Measurements from ENCODE around the gene IAH1. TPM values are rescaled to one million over a fixed set of nuclear protein-coding genes. Genes with fewer than 3 reads are reported as not detected.
A peak's percentile ranks its signal among the peaks of the same experiment; 100 is the strongest.

Gene IAH1
- polyA plus RNA-seq, 3 donors = 39.4 to 98.2 (median 84.0) TPM

DNA sequence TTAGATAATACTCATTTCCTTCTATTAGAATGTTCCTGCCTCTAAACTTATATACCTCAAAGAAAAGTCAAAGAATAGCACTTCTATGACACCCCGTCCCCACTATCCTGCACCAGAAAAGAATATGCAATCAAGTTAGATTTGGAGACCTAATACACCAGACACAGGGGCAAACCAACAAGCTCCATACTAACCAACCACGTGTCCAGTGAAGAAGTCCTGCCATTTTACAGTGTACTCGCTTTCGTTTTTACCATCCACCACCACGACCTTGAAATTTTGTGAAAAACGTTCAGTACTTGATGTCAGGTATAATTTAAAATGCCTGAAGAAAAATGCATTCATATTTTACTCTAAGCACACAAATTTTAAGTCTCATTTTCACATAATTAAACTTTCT is 62.2 kb downstream of the IAH1 start:
- H3K9me3 ChIP-seq (replicated peaks in 1 of 2; ENCODE audit: control insufficient read depth in 1 of 2, insufficient read depth in 1 of 2, low read length in 2 of 2) = no peaks in the 10 kb centered on the region
- no peak overlapping the region for H3K4me3 ChIP-seq (replicated peaks in 1 of 3; ENCODE audit: low read depth in 2 of 3, low read length in 3 of 3)
- peak overlapping the region in 1 of 7 donors; percentile 19 for H3K27ac Mint-ChIP-seq
- peaks cover 0 to 1% (median 1%) of the 10 kb centered on the region in 3 donors for H3K27me3 Mint-ChIP-seq (ENCODE audit: low read depth in 3 of 3)
- DNase-seq = no peak
- peaks cover 80% of the 10 kb centered on the region for H3K79me2 ChIP-seq (ENCODE audit: insufficient read depth, low read length)
- 92% methylated on average over 2 of the region's 6 CpGs for WGBS (ENCODE audit: insufficient coverage)
- no peak overlapping the region for H3K27ac ChIP-seq (ENCODE audit: low read depth in 1 of 2, low read length in 2 of 2)
- peaks cover 21 to 56% of the 10 kb centered on the region in 2 donors for H3K36me3 ChIP-seq (replicated peaks in 1 of 2; ENCODE audit: control insufficient read depth in 1 of 2, insufficient read depth in 2 of 2, low read length in 2 of 2)
- H3K9me3 Mint-ChIP-seq = no peaks in the 10 kb centered on the region
- peaks cover 40% of the 10 kb centered on the region for H4K20me1 ChIP-seq (ENCODE audit: insufficient read depth, low read length)
- no peak overlapping the region for H3K4me2 ChIP-seq (replicated peaks; ENCODE audit: extremely low read depth, low read length, poor library complexity, severe bottlenecking)
- no peak overlapping the region for H3K9ac ChIP-seq (ENCODE audit: insufficient read depth, low read length, poor library complexity, severe bottlenecking)
- peaks cover 39% of the 10 kb centered on the region for H3K4me1 Mint-ChIP-seq
- H3K4me3 Mint-ChIP-seq = no peak overlapping the region
- H2AFZ ChIP-seq (ENCODE audit: insufficient read depth, low read depth, low read length, poor library complexity, severe bottlenecking) = no peak overlapping the region
- H3K27me3 ChIP-seq (ENCODE audit: control insufficient read depth in 2 of 2, insufficient read depth in 2 of 2, low read length in 2 of 2) = no peaks in the 10 kb centered on the region
- TF ChIP-seq, protein P1, sequence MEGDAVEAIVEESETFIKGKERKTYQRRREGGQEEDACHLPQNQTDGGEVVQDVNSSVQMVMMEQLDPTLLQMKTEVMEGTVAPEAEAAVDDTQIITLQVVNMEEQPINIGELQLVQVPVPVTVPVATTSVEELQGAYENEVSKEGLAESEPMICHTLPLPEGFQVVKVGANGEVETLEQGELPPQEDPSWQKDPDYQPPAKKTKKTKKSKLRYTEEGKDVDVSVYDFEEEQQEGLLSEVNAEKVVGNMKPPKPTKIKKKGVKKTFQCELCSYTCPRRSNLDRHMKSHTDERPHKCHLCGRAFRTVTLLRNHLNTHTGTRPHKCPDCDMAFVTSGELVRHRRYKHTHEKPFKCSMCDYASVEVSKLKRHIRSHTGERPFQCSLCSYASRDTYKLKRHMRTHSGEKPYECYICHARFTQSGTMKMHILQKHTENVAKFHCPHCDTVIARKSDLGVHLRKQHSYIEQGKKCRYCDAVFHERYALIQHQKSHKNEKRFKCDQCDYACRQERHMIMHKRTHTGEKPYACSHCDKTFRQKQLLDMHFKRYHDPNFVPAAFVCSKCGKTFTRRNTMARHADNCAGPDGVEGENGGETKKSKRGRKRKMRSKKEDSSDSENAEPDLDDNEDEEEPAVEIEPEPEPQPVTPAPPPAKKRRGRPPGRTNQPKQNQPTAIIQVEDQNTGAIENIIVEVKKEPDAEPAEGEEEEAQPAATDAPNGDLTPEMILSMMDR (IDR thresholded peaks at IDR 0.05) = no peak
- H3K36me3 Mint-ChIP-seq = peaks cover 41 to 64% of the 10 kb centered on the region in 2 donors
- intact Hi-C loops (cut with micrococcal nuclease) = no loop called here
- peaks cover 20 to 36% of the 10 kb centered on the region in 2 donors for H3K4me1 ChIP-seq (ENCODE audit: control insufficient read depth in 1 of 2, insufficient read depth in 2 of 2, low read length in 2 of 2)

DNA sequence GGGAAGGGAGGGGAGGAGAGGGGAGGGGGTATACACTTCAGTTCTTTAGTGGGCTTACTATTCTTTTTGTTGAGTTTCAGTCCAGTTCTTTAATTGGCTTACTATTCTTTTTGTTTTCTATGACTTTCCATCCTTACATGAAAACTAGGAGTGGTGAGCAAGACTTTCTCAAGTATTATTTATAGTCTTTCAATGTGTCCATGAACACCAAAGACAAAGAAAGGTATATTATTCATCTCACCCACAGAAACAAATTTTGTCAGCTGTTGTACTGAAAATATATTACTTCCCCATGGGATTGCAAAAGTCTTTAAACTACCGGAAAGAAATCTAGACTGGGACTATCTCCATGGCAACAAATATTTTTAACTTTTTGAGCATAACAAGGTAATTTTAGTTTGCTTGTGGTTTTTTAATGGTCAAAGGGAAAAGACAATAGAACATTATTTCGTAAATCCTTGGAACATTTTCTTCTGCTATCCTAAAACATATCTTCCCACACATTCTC is 63.7 kb downstream of the IAH1 start:
- peaks cover 20 to 37% of the 10 kb centered on the region in 2 donors for H3K4me1 ChIP-seq (ENCODE audit: control insufficient read depth in 1 of 2, insufficient read depth in 2 of 2, low read length in 2 of 2)
- peaks cover 80% of the 10 kb centered on the region for H3K79me2 ChIP-seq (ENCODE audit: insufficient read depth, low read length)
- no peak overlapping the region for H2AFZ ChIP-seq (ENCODE audit: insufficient read depth, low read depth, low read length, poor library complexity, severe bottlenecking)
- intact Hi-C loops (cut with micrococcal nuclease) = loop anchor here (1.0 to 2.0 kb wide), 3 partner anchors 15 to 93 kb away; partner anchors contain the start of genes ADAM17 (in 1 of the 2) and YWHAQ (in 1 of the 2)
- H3K4me3 ChIP-seq (replicated peaks in 1 of 3; ENCODE audit: low read depth in 2 of 3, low read length in 3 of 3) = peak overlapping the region in 1 of 3 experiments; percentile 36
- H3K9ac ChIP-seq (ENCODE audit: insufficient read depth, low read length, poor library complexity, severe bottlenecking) = peak overlapping the region; percentile 45
- Mint-ChIP-seq H3K4me1 (peaks cover 41% of the 10 kb centered on the region), H3K36me3 (peaks cover 43 to 62% of the 10 kb centered on the region in 2 donors), H3K9me3 (no peaks in the 10 kb centered on the region), H3K4me3 (no peak overlapping the region), H3K27me3 (ENCODE audit: low read depth in 3 of 3) (peaks cover 0 to 1% (median 1%) of the 10 kb centered on the region in 3 donors), H3K27ac (peak overlapping the region; percentile 95 to 99 (median 97))
- WGBS (ENCODE audit: insufficient coverage) = no CpG with 5 or more reads among the region's 2 CpGs
- peaks cover 11 to 53% of the 10 kb centered on the region in 2 donors for H3K36me3 ChIP-seq (replicated peaks in 1 of 2; ENCODE audit: control insufficient read depth in 1 of 2, insufficient read depth in 2 of 2, low read length in 2 of 2)
- H3K27me3 ChIP-seq (ENCODE audit: control insufficient read depth in 2 of 2, insufficient read depth in 2 of 2, low read length in 2 of 2) = no peaks in the 10 kb centered on the region
- TF ChIP-seq, protein P1 (IDR thresholded peaks at IDR 0.05) = no peak
- DNase-seq = peak; percentile 83 to 99 (median 90)
- H3K4me2 ChIP-seq (replicated peaks; ENCODE audit: extremely low read depth, low read length, poor library complexity, severe bottlenecking) = peak overlapping the region; percentile 57
- no peaks in the 10 kb centered on the region for H3K9me3 ChIP-seq (replicated peaks in 1 of 2; ENCODE audit: control insufficient read depth in 1 of 2, insufficient read depth in 1 of 2, low read length in 2 of 2)
- H4K20me1 ChIP-seq (ENCODE audit: insufficient read depth, low read length) = peaks cover 31% of the 10 kb centered on the region
- H3K27ac ChIP-seq (ENCODE audit: low read depth in 1 of 2, low read length in 2 of 2) = peak overlapping the region; percentile 80 to 93

Other genes starting within 250 kb of the IAH1 start
- gene ITGB1BP1, start 51.0 kb upstream of the IAH1 start, polyA plus RNA-seq = 100 to 1,000 TPM in 2 of 3 donors, 10 to 100 TPM in 1; 38.5 to 125 (median 116) TPM
- gene CPSF3, start 50.9 kb upstream of the IAH1 start, polyA plus RNA-seq = 10 to 100 TPM; 17.2 to 34.0 (median 26.6) TPM
- gene ADAM17, start 81.3 kb downstream of the IAH1 start, polyA plus RNA-seq = 10 to 100 TPM; 30.2 to 34.8 (median 30.9) TPM
- gene YWHAQ, start 156.4 kb downstream of the IAH1 start, polyA plus RNA-seq = 100 to 1,000 TPM in 2 of 3 donors, 10 to 100 TPM in 1; 60.9 to 173 (median 165) TPM